ENCODE data around the gene CIRBP. TPM values are rescaled to one million over a fixed set of nuclear protein-coding genes. Genes with fewer than 3 reads are reported as not detected.

CIRBP gene
- total RNA-seq, 1 donor from 2014 or later, result 399 TPM

DNA sequence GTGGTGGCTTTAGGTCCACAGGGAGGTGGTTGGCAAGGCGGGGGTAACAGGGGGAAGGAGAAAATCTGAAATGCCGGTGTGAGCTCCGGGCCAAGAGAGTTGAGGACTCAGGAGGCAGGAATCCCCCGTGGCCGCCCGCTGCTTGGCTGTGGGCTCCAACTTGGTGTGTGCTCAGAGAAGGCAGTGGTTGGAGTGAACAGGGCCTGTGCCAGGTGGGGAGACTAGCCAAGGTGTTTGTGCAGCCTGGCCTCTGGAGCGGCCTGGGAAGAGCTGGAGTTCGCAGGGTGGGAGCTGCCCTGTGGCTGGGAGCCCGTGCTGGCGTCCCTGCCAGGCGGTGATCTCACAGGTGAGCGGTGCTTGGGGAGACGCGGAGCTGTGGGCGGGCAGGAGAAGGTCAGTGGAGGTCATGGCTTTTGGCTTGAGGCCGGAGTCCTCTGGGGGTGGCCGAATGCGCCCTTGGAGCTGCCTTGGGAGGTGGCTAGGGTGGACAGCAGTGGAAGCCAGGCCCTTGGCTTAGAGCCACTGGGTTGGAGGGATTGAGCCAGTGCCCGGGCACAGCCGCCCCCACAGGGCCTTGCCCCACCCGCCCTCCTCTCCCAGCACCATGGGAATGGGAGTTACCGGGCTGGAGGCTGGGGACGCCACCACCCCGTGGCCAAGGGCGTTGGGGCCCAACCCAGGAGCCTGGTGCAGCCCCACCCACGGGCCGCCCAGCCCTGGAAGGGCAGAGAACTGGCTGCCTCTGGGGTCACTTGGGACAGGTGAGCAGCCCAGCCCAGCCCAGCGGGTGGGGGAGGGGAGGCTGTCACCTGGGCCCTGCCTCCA, 7.1 kb upstream of the CIRBP start:
- TF ChIP-seq, protein P1, sequence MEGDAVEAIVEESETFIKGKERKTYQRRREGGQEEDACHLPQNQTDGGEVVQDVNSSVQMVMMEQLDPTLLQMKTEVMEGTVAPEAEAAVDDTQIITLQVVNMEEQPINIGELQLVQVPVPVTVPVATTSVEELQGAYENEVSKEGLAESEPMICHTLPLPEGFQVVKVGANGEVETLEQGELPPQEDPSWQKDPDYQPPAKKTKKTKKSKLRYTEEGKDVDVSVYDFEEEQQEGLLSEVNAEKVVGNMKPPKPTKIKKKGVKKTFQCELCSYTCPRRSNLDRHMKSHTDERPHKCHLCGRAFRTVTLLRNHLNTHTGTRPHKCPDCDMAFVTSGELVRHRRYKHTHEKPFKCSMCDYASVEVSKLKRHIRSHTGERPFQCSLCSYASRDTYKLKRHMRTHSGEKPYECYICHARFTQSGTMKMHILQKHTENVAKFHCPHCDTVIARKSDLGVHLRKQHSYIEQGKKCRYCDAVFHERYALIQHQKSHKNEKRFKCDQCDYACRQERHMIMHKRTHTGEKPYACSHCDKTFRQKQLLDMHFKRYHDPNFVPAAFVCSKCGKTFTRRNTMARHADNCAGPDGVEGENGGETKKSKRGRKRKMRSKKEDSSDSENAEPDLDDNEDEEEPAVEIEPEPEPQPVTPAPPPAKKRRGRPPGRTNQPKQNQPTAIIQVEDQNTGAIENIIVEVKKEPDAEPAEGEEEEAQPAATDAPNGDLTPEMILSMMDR (IDR thresholded peaks at IDR 0.05), result no peak
- ATAC-seq (ENCODE audit: low read depth), result no peak
- intact Hi-C loops (cut with micrococcal nuclease), result loop anchor here (1.0 to 5.0 kb wide), 3 partner anchors 7 to 355 kb away; partner anchors contain the start of gene CIRBP
- H3K36me3 Mint-ChIP-seq (ENCODE audit: low read depth), result peaks cover 8% of the 10 kb centered on the region
- peak; percentile 53 for DNase-seq
- H3K4me1 Mint-ChIP-seq, result peaks cover 78% of the 10 kb centered on the region
- POLR2A ChIA-PET, result interaction anchor here (0.8 to 11.5 kb wide), 9 partner anchors 7 to 354 kb away, joined by 3 to 824 read pairs (median 6); partner anchors contain the start of genes ABCA7, ATP5F1D, CBARP and CIRBP
- peak overlapping the region; percentile 97 for H3K27ac Mint-ChIP-seq
- CTCF ChIA-PET, result interaction anchor here (3.6 to 9.8 kb wide), 2 partner anchors 9 to 19 kb away, joined by 11 to 540 read pairs; partner anchors contain the start of gene ATP5F1D
- H3K4me3 Mint-ChIP-seq, result peak overlapping the region; percentile 91
- H3K9me3 Mint-ChIP-seq, result no peaks in the 10 kb centered on the region
- no peaks in the 10 kb centered on the region for H3K27me3 Mint-ChIP-seq

DNA sequence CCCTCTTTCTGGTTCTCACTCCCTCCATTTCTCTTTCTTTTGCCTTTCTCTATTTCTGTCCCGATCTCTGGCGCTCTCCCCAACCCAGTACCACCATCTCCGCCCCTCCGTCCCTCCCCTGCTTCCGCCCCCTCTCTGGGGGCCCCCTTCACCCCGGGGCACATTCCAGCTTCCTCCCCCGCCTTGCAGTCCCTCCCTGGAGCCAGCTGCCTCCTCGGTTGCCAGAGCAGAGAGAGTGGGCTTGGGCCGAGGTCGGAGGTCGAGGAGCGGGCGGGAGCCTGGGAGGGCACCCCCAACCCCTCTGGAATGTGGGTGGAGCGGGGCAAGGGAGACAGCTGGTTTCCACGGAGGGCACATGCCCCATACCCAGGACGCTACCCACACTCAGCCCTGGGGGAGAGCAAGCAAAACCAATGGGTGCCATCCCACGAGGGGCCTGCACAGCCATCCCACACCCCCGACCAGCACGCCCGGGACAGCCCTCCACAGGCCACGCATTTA, 6.5 kb upstream of the CIRBP start:
- Mint-ChIP-seq H3K27ac (peak overlapping the region; percentile 94), H3K36me3 (ENCODE audit: low read depth) (peaks cover 4% of the 10 kb centered on the region), H3K9me3 (no peaks in the 10 kb centered on the region), H3K4me3 (peak overlapping the region; percentile 79), H3K27me3 (no peaks in the 10 kb centered on the region), H3K4me1 (peaks cover 81% of the 10 kb centered on the region)
- TF ChIP-seq, protein P1 (IDR thresholded peaks at IDR 0.05), result no peak
- intact Hi-C loops (cut with micrococcal nuclease), result loop anchor here (5.0 kb wide), 1 partner anchor 355 kb away; no protein-coding TSS in a partner anchor
- ATAC-seq (ENCODE audit: low read depth) (no peak), DNase-seq (no peak)
- POLR2A ChIA-PET, result interaction anchor here (1.1 to 11.5 kb wide), 7 partner anchors 7 to 355 kb away, joined by 4 to 824 read pairs (median 5); partner anchors contain the start of genes ABCA7, ATP5F1D and CBARP
- CTCF ChIA-PET, result interaction anchor here (3.6 to 9.8 kb wide), 2 partner anchors 10 to 20 kb away, joined by 11 to 540 read pairs; partner anchors contain the start of gene ATP5F1D

DNA sequence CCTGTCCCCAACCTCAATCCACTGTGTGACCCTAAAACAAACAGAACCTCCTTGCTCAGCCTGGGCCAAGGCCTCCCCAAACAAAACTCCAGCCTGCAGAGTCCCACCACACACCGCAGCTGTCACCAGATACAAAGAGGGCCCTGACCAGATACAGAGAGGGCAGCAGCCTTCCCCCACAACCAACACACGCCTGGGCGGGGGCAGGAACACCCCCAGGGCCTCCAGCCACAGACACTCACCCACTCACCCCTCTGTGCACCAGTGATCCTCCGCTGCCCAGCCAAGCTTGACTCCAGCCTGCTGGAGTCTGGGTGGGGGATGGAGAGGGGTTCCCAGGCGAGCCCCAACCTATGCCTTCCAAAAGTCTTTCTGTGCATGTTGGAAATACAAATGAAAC, 5.9 kb upstream of the CIRBP start:
- H3K27me3 Mint-ChIP-seq, result no peaks in the 10 kb centered on the region
- H3K36me3 Mint-ChIP-seq (ENCODE audit: low read depth), result peaks cover 3% of the 10 kb centered on the region
- no peaks in the 10 kb centered on the region for H3K9me3 Mint-ChIP-seq
- no peak for DNase-seq
- no peak for ATAC-seq (ENCODE audit: low read depth)
- ChIA-PET CTCF (interaction anchor here (3.6 to 9.8 kb wide), 2 partner anchors 10 to 20 kb away, joined by 11 to 540 read pairs; partner anchors contain the start of gene ATP5F1D), POLR2A (interaction anchor here (1.1 to 11.5 kb wide), 5 partner anchors 8 to 203 kb away, joined by 3 to 824 read pairs (median 34); partner anchors contain the start of genes ATP5F1D and CBARP)
- peak overlapping the region; percentile 94 for H3K27ac Mint-ChIP-seq
- H3K4me3 Mint-ChIP-seq, result peak overlapping the region; percentile 79
- H3K4me1 Mint-ChIP-seq, result peaks cover 81% of the 10 kb centered on the region
- TF ChIP-seq, protein P1 (IDR thresholded peaks at IDR 0.05), result no peak
- intact Hi-C loops (cut with micrococcal nuclease), result loop anchor here (5.0 kb wide), 1 partner anchor 356 kb away; no protein-coding TSS in a partner anchor

DNA sequence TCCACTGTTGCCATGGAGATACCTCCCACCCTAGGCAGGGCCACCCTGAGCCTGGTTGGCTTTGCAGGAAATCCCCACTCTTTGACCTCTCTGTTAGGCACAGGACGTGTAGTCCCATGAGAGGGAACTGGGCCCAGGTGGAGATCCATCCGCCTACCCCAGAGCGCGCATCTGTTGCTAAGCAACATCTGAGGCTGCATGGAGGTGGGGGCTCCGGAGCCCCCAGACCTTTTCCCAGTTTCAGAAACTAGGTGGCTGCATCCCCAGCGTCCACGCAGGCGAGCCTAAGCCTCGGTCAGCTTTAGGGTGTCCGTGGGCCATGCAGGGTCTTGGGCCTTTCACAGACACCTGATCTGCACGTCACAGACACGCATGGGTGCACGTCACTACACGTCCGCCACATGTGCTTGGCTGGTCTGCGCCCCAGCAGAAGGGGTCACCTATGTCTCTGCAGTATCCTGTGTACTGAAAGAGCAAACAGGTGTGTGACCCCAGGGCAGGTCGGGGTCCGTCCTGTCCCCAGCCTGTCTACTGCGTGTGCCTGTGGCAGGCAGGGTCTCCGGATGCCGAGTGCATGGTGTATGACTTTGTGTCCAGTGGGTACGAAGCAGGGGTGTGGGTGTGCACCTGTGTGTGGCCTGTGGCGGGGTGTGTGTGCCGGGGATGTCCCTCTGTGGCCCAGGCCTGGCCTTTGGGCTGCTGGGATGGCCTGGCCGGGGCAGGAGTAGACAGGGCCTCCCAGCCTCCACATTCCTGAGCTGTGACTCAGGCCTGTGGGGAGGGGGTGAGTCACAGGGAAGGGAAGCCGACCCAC, 4.1 kb upstream of the CIRBP start:
- Mint-ChIP-seq H3K27ac (peak overlapping the region; percentile 94), H3K4me1 (peaks cover 73% of the 10 kb centered on the region), H3K4me3 (peak overlapping the region; percentile 78), H3K9me3 (no peaks in the 10 kb centered on the region), H3K36me3 (ENCODE audit: low read depth) (peaks cover 6% of the 10 kb centered on the region), H3K27me3 (no peaks in the 10 kb centered on the region)
- intact Hi-C loops (cut with micrococcal nuclease), result loop anchor here (5.0 kb wide), 1 partner anchor 358 kb away; no protein-coding TSS in a partner anchor
- POLR2A ChIA-PET, result interaction anchor here (0.6 to 11.5 kb wide), 11 partner anchors 9 to 1342 kb away, joined by 3 to 824 read pairs (median 13); partner anchors contain the start of genes ATP5F1D, CBARP and FAM174C
- DNase-seq, result peak; percentile 66
- TF ChIP-seq, protein P1 (IDR thresholded peaks at IDR 0.05), result no peak
- ATAC-seq (ENCODE audit: low read depth), result peak; percentile 9
- CTCF ChIA-PET, result interaction anchor here (9.8 kb wide), 1 partner anchor 22 kb away, joined by 540 read pairs; the partner anchor contains the start of gene ATP5F1D

Measured in activated B cell treated with CpG ODN at 0.5 μM for 24 hours (primary cell).